ENCODE data around the gene TTLL6.

DNA sequence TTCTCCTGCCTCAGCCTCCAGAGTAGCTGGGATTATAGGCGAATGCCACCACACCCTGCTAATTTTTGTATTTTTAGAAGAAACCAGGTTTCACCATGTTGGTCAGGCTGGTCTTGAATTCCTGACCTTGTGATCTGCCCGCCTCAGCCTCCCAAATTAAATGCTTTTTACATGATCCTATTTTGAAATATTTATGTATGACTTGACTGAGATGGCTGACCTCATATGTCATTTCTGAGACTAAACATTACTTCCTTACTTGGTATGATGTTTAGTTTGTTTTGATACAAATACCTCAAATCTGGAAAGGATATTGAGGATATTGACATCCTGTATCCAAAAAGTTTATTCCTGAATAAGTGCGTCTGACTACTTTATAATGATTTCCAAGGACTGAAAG lies 25.7 kb upstream of the TTLL6 start:
- TF ChIP-seq, protein P1, sequence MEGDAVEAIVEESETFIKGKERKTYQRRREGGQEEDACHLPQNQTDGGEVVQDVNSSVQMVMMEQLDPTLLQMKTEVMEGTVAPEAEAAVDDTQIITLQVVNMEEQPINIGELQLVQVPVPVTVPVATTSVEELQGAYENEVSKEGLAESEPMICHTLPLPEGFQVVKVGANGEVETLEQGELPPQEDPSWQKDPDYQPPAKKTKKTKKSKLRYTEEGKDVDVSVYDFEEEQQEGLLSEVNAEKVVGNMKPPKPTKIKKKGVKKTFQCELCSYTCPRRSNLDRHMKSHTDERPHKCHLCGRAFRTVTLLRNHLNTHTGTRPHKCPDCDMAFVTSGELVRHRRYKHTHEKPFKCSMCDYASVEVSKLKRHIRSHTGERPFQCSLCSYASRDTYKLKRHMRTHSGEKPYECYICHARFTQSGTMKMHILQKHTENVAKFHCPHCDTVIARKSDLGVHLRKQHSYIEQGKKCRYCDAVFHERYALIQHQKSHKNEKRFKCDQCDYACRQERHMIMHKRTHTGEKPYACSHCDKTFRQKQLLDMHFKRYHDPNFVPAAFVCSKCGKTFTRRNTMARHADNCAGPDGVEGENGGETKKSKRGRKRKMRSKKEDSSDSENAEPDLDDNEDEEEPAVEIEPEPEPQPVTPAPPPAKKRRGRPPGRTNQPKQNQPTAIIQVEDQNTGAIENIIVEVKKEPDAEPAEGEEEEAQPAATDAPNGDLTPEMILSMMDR (conservative IDR thresholded peaks at IDR 0.05; ENCODE audit: low read depth, low read length): no peak
- TF ChIP-seq POLR2A (IDR thresholded peaks at IDR 0.05; ENCODE audit: low read depth, low read length): no peak
- TF ChIP-seq BHLHE40 (IDR thresholded peaks at IDR 0.05; ENCODE audit: low read depth, low read length): no peak
- TF ChIP-seq RAD21 (IDR thresholded peaks at IDR 0.05; ENCODE audit: low read length): no peak
- no peak for TF ChIP-seq MXI1 (IDR thresholded peaks at IDR 0.05; ENCODE audit: borderline replicate concordance, low read depth, low read length)
- TF ChIP-seq CHD1 (IDR thresholded peaks at IDR 0.05; ENCODE audit: low read depth, low read length): no peak
- TF ChIP-seq, protein P2, sequence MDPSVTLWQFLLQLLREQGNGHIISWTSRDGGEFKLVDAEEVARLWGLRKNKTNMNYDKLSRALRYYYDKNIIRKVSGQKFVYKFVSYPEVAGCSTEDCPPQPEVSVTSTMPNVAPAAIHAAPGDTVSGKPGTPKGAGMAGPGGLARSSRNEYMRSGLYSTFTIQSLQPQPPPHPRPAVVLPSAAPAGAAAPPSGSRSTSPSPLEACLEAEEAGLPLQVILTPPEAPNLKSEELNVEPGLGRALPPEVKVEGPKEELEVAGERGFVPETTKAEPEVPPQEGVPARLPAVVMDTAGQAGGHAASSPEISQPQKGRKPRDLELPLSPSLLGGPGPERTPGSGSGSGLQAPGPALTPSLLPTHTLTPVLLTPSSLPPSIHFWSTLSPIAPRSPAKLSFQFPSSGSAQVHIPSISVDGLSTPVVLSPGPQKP (IDR thresholded peaks at IDR 0.05; ENCODE audit: borderline replicate concordance, low read depth, low read length): no peak
